Progenitor cell of endocrine pancreas (in vitro differentiated cells): ENCODE results near the gene IPO11. TPM values are rescaled to one million over a fixed set of nuclear protein-coding genes. Genes with fewer than 3 reads are reported as not detected.

ENCODE experiments used
- DNase-seq: peaks from one replicate; pipeline ENCODE4 v3.0.0; 2021; ENCODE audit warnings: low spot score; ENCODE audit not compliant: unreplicated experiment
- H3K27ac Mint-ChIP-seq: 2 replicates; pipeline ENCODE4 v1.8.0; 2021; ENCODE audit warnings: mild to moderate bottlenecking, moderate library complexity, mixed read lengths
- H3K27me3 Mint-ChIP-seq: 2 replicates; pipeline ENCODE4 v1.8.0; 2021; ENCODE audit warnings: mixed read lengths
- H3K36me3 Mint-ChIP-seq: 2 replicates; pipeline ENCODE4 v1.8.0; 2022; ENCODE audit warnings: mixed read lengths; ENCODE audit not compliant: insufficient read depth
- H3K4me1 Mint-ChIP-seq: 2 replicates; pipeline ENCODE4 v1.8.0; 2021; ENCODE audit warnings: low read depth, mixed read lengths
- H3K4me3 Mint-ChIP-seq: 2 replicates; pipeline ENCODE4 v1.8.0; 2021; ENCODE audit warnings: low read depth, mild to moderate bottlenecking, moderate library complexity, mixed read lengths
- H3K9me3 Mint-ChIP-seq: 2 replicates; pipeline ENCODE4 v1.8.0; 2021; ENCODE audit warnings: low read depth, mixed read lengths
- CTCF ChIP-seq: fragments of 200-600 bp; sonication (generic); IDR thresholded peaks from one replicate; pipeline ENCODE4 v1.5.0; 2021; ENCODE audit warnings: antibody characterized with exemption, mild to moderate bottlenecking; ENCODE audit not compliant: unreplicated experiment
- total RNA-seq: library from RNA; stranded (reverse); gene quantifications from 2 replicates; pipeline ENCODE4 v1.2.1, GENCODE V29; 2021

IPO11 gene
- total RNA-seq, 1 donor from 2014 or later: 32.7 TPM

DNA sequence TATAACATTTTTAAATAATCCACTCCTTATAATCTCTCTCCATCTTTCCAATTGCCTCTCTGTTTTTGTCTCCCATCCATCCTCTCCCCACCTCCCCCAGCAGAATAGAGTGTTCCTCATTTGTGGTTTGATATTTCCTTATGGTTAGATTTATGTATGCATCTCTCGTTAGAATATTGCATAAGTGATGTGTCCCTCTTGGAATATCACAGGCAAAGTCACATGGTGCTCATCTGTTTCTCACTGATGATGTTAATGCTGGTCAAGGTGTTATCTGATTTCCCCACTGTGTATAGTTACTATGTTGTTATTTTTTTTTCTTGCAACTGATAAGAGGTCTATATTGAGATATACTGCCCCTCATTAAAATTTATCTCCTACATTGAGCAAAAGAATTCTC lies 162.9 kb downstream of the IPO11 start:
- no peak for TF ChIP-seq CTCF
- Mint-ChIP-seq H3K27ac (no peak overlapping the region), H3K4me1 (peaks cover 2% of the 10 kb centered on the region), H3K27me3 (no peaks in the 10 kb centered on the region), H3K9me3 (no peaks in the 10 kb centered on the region), H3K4me3 (no peak overlapping the region), H3K36me3 (no peaks in the 10 kb centered on the region)
- DNase-seq: no peak

DNA sequence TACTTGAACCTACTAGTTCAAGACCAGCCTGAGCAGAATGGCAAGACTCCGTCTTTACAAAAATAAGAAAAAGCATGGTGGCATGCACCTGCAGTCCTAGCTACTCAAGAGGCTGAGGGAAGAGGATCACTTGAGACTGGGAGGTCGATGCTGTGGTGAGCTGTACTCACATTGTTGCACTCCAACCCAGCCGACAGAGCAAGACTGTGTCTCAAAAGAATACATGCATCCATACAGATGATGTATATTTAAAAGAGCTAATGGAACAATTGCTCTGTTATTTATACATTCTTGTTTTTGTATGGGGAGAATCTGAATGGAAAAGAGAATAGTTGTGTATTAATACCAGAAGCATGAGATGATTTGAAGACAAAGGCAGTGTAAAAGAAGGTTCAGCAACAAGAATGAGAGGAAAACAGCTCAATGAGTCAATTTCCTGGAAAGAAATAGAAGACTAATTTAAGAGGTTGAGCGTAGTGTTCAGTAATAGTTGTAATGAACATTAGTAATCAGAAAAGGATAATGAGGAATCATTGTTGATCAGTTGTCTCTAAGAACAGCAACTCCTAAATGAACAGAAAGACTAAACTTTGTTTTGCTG lies 164.1 kb downstream of the IPO11 start:
- no peaks in the 10 kb centered on the region for H3K36me3 Mint-ChIP-seq
- H3K9me3 Mint-ChIP-seq: no peaks in the 10 kb centered on the region
- H3K4me1 Mint-ChIP-seq: peaks cover 2% of the 10 kb centered on the region
- H3K27me3 Mint-ChIP-seq: no peaks in the 10 kb centered on the region
- H3K4me3 Mint-ChIP-seq: no peak overlapping the region
- no peak for TF ChIP-seq CTCF
- no peak for DNase-seq
- peak overlapping the region; percentile 0 for H3K27ac Mint-ChIP-seq

DNA sequence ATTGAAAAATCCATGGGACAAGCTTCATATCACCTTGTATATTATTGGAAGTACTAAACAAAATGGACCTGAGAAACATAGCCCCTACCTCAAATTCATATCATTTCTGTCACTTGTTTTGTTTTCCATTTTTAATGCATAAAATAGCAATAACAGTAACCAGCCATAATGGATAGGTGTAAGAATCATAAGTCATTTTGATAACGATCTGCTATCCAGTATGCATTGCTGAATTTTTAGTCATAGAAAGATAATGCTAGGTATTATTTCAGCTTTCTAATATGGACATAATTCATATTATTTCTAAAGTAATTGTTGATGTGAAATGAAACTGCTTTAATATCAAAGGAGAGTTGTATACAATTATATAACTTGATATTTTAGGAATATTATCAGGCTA lies 164.9 kb downstream of the IPO11 start:
- no peak for TF ChIP-seq CTCF
- no peak for DNase-seq
- Mint-ChIP-seq H3K4me1 (peaks cover 2% of the 10 kb centered on the region), H3K27me3 (no peaks in the 10 kb centered on the region), H3K4me3 (no peak overlapping the region), H3K27ac (no peak overlapping the region), H3K9me3 (no peaks in the 10 kb centered on the region), H3K36me3 (no peaks in the 10 kb centered on the region)

DNA sequence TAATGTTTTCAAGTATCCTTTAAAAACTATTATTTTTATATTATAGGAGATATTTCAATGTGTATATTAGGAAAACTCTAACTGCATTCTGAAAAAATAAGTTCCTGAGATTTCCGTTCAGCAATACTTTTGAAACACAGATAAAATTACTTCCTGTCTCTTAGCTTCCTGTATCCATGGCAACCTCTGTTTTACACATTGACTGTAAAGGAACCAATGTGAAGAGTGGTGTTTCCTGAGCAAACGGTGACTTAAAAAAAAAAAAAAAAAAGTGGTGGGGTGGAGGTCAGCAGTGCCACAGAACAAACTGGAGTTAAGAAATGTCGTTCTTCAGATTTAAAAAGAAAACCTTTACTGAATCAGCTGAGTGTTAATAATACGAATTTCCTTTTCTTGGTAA lies 166.0 kb downstream of the IPO11 start, which contains the start of gene LRRC70:
LRRC70 (plus strand) TSS at position 280 of the 400 bp plus-strand sequence. CDS start 620 bp downstream, outside the sequence.
- H3K27me3 Mint-ChIP-seq: no peaks in the 10 kb centered on the region
- H3K36me3 Mint-ChIP-seq: no peaks in the 10 kb centered on the region
- no peak for DNase-seq
- TF ChIP-seq CTCF: no peak
- no peak within 1 kb of the TSS for H3K27ac Mint-ChIP-seq
- H3K4me3 Mint-ChIP-seq: no peak within 1 kb of the TSS
- no peaks in the 10 kb centered on the region for H3K9me3 Mint-ChIP-seq
- H3K4me1 Mint-ChIP-seq: peaks cover 2% of the 10 kb centered on the region

DNA sequence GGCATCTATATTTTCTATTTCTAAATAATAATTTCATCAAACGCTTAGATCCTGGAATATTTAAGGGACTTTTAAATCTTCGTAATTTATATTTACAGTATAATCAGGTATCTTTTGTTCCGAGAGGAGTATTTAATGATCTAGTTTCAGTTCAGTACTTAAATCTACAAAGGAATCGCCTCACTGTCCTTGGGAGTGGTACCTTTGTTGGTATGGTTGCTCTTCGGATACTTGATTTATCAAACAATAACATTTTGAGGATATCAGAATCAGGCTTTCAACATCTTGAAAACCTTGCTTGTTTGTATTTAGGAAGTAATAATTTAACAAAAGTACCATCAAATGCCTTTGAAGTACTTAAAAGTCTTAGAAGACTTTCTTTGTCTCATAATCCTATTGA lies 167.2 kb downstream of the IPO11 start:
- DNase-seq: no peak
- no peak for TF ChIP-seq CTCF
- no peaks in the 10 kb centered on the region for H3K36me3 Mint-ChIP-seq
- no peaks in the 10 kb centered on the region for H3K27me3 Mint-ChIP-seq
- peaks cover 2% of the 10 kb centered on the region for H3K4me1 Mint-ChIP-seq
- H3K27ac Mint-ChIP-seq: no peak overlapping the region
- H3K9me3 Mint-ChIP-seq: no peaks in the 10 kb centered on the region
- no peak overlapping the region for H3K4me3 Mint-ChIP-seq
